Motor neuron (in vitro differentiated cells): ENCODE results near the gene MAML3. TPM values are rescaled to one million over a fixed set of nuclear protein-coding genes. Genes with fewer than 3 reads are reported as not detected.

Source experiments
- ATAC-seq, 8 experiments: fragments of 200-7000 bp; cut with Tn5 transposase; replicated peaks in 6 of 8; 2 replicates each; pipeline ENCODE4 v1.8.0; 2021; ENCODE audit warnings: mild to moderate bottlenecking in 8 of 8, moderate library complexity in 8 of 8
- H3K27ac ChIP-seq, 2 donors: fragments of 250-450 bp; sonication (Bioruptor Pico); 2 replicates each; pipeline ENCODE4 v1.9.0; 2021; ENCODE audit warnings: antibody characterized with exemption in 2 of 2, mild to moderate bottlenecking in 2 of 2, moderate library complexity in 1 of 2
- H3K4me1 ChIP-seq, 2 donors: fragments of 250-450 bp; sonication (Bioruptor Pico); replicated peaks in 1 of 2; 2 replicates each; pipeline ENCODE4 v1.6.1; 2021; ENCODE audit warnings: antibody characterized with exemption in 2 of 2, mild to moderate bottlenecking in 2 of 2, moderate library complexity in 1 of 2
- H3K4me3 ChIP-seq, 5 donors: fragments of 250-450 bp; sonication (Bioruptor Pico); 2 replicates each; pipeline ENCODE4 v1.9.0; 2021; ENCODE audit warnings: antibody characterized with exemption in 5 of 5, mild to moderate bottlenecking in 5 of 5, moderate library complexity in 4 of 5
- WGBS, 10 experiments: fragments of 450-650 bp; shearing (Covaris generic); methylation state at CpG; one replicate each; pipeline ENCODE4 v1.0.0; 2022; 5-methylcytosine and 5-hydroxymethylcytosine counted together
- in situ Hi-C, 9 experiments: fragments of 400-800 bp; cut with MboI; loops; one replicate each; pipeline ENCODE4 v1.15.0; 2021; ENCODE audit warnings: low sequenced_read_pairs in 9 of 9, low pct_unique_long_range_greater_than_20kb in 2 of 9; ENCODE audit not compliant: unreplicated experiment in 9 of 9
- total RNA-seq, 8 experiments: library from RNA; unstranded; fragments of 300-600 nt; gene quantifications; 2 replicates each; pipeline versions ENCODE4 v1.2.3 to v1.2.4, GENCODE V29; 2022

Gene MAML3
- total RNA-seq, 8 experiments from 2014 or later, result 1.7 to 24.0 (median 12.9) TPM

GRCh38 chr4:140092094-140092851 is 61.7 kb downstream of the MAML3 start:
- Histone ChIP-seq H3K4me1 (peaks cover 49 to 51% of the 10 kb centered on the region in 2 donors), H3K4me3 (peak overlapping the region in 4 of 5 donors; percentile 0 to 17 (median 14)), H3K27ac (peak overlapping the region; percentile 23 to 42)
- ATAC-seq, result peak; percentile 56 to 81 (median 72)
- in situ Hi-C loops, result no loop called here
- 0 to 80% (median 18%) methylated on average over 1 to 11 of the region's 23 CpGs for WGBS, 10 experiments

GRCh38 chr4:140091305-140091704 is 62.7 kb downstream of the MAML3 start:
- in situ Hi-C loops, result no loop called here
- Histone ChIP-seq H3K27ac (no peak overlapping the region), H3K4me1 (peaks cover 48 to 49% of the 10 kb centered on the region in 2 donors), H3K4me3 (no peak overlapping the region)
- ATAC-seq, result no peak

GRCh38 chr4:140090215-140090731 is 63.7 kb downstream of the MAML3 start:
- Histone ChIP-seq H3K4me1 (peaks cover 38 to 40% of the 10 kb centered on the region in 2 donors), H3K4me3 (no peak overlapping the region), H3K27ac (no peak overlapping the region)
- 28 to 93% (median 56%) methylated on average over 2 to 5 of the region's 5 CpGs; no CpG with 5 or more reads in 1 of the 10 experiments for WGBS, 10 experiments
- ATAC-seq, result no peak
- in situ Hi-C loops, result no loop called here

- in situ Hi-C loops, result no loop called here
- Histone ChIP-seq H3K27ac (no peak overlapping the region), H3K4me3 (no peak overlapping the region), H3K4me1 (peaks cover 28 to 31% of the 10 kb centered on the region in 2 donors)
- ATAC-seq, result no peak
Observed at GRCh38 chr4:140089216-140089615, 64.8 kb downstream of the MAML3 start.

- no peak for ATAC-seq
- no peak overlapping the region for H3K27ac ChIP-seq
- 41 to 100% (median 92%) methylated on average over 1 to 5 of the region's 5 CpGs for WGBS, 10 experiments
- no peak overlapping the region for H3K4me3 ChIP-seq
- in situ Hi-C loops, result no loop called here
- H3K4me1 ChIP-seq, result peaks cover 28 to 31% of the 10 kb centered on the region in 2 donors
Observed at GRCh38 chr4:140088323-140088967, 65.5 kb downstream of the MAML3 start.

GRCh38 chr4:140085881-140086280 is 68.1 kb downstream of the MAML3 start:
- Histone ChIP-seq H3K4me3 (no peak overlapping the region), H3K27ac (no peak overlapping the region), H3K4me1 (peaks cover 30 to 35% of the 10 kb centered on the region in 2 donors)
- in situ Hi-C loops, result no loop called here
- ATAC-seq, result no peak
- WGBS, 10 experiments, result 78 to 100% (median 100%) methylated on average over 2 to 4 of the region's 4 CpGs; no CpG with 5 or more reads in 1 of the 10 experiments

- in situ Hi-C loops, result no loop called here
- no peak overlapping the region for H3K4me3 ChIP-seq
- H3K4me1 ChIP-seq, result peaks cover 33 to 40% of the 10 kb centered on the region in 2 donors
- no peak overlapping the region for H3K27ac ChIP-seq
- 58 to 100% (median 75%) methylated on average over 1 to 9 of the region's 9 CpGs; no CpG with 5 or more reads in 3 of the 10 experiments for WGBS, 10 experiments
- ATAC-seq, result peak in 2 of 8 experiments; percentile 18 to 52
Observed at GRCh38 chr4:140085062-140085622, 68.8 kb downstream of the MAML3 start.

GRCh38 chr4:140084385-140084784 is 69.6 kb downstream of the MAML3 start:
- in situ Hi-C loops, result no loop called here
- ATAC-seq, result no peak
- 75 to 100% (median 85%) methylated on average over 1 to 5 of the region's 5 CpGs for WGBS, 10 experiments
- H3K4me1 ChIP-seq, result peaks cover 37 to 48% of the 10 kb centered on the region in 2 donors
- no peak overlapping the region for H3K27ac ChIP-seq
- no peak overlapping the region for H3K4me3 ChIP-seq

- Histone ChIP-seq H3K27ac (peak overlapping the region; percentile 46 to 62), H3K4me1 (peaks cover 52 to 59% of the 10 kb centered on the region in 2 donors)
Observed at GRCh38 chr4:140082391-140082755, 71.6 kb downstream of the MAML3 start.

GRCh38 chr4:140081641-140082390 is 72.2 kb downstream of the MAML3 start:
- peaks cover 52 to 59% of the 10 kb centered on the region in 2 donors for H3K4me1 ChIP-seq
- ATAC-seq, result peak in 5 of 8 experiments; percentile 57 to 74 (median 72)
- WGBS, 10 experiments, result 15 to 100% (median 62%) methylated on average over 1 to 7 of the region's 8 CpGs
- H3K4me3 ChIP-seq, result no peak overlapping the region
- in situ Hi-C loops, result no loop called here
- H3K27ac ChIP-seq, result peak overlapping the region; percentile 46 to 62

More at GRCh38 chr4:140082391-140082755, 71.6 kb downstream of the MAML3 start:
- peak in 5 of 8 experiments; percentile 31 to 67 (median 48) for ATAC-seq
- in situ Hi-C loops, result no loop called here
- H3K4me3 ChIP-seq, result no peak overlapping the region
- WGBS, 10 experiments, result 17 to 94% (median 52%) methylated on average over 1 to 6 of the region's 7 CpGs; no CpG with 5 or more reads in 3 of the 10 experiments

- Histone ChIP-seq H3K4me1 (peaks cover 52 to 59% of the 10 kb centered on the region in 2 donors), H3K4me3 (no peak overlapping the region), H3K27ac (no peak overlapping the region)
- in situ Hi-C loops, result no loop called here
- WGBS, 10 experiments, result 70 to 100% (median 85%) methylated on average over 1 to 2 of the region's 2 CpGs; no CpG with 5 or more reads in 3 of the 10 experiments
- ATAC-seq, result no peak
Observed at GRCh38 chr4:140080883-140081282, 73.1 kb downstream of the MAML3 start.

- Histone ChIP-seq H3K27ac (peak overlapping the region in 1 of 2 donors; percentile 15), H3K4me3 (no peak overlapping the region), H3K4me1 (peaks cover 43 to 49% of the 10 kb centered on the region in 2 donors)
- 0 to 40% (median 10%) methylated on average over 1 to 2 of the region's 2 CpGs; no CpG with 5 or more reads in 5 of the 10 experiments for WGBS, 10 experiments
- ATAC-seq, result peak in 7 of 8 experiments; percentile 41 to 86 (median 70)
- in situ Hi-C loops, result no loop called here
Observed at GRCh38 chr4:140078366-140078765, 75.6 kb downstream of the MAML3 start.
